Tibial nerve (tissue), 4 donors: Measurements from ENCODE around the gene CCL25.

Experiments
- EP300 ChIP-seq, 2 donors: sonication (generic); formaldehyde crosslinking; IDR thresholded peaks; one replicate each; pipeline ENCODE4 v1.6.1; 2017; ENCODE audit warnings: antibody characterized with exemption in 2 of 2, mild to moderate bottlenecking in 1 of 2
- POLR2A ChIP-seq, 2 donors: fragments of 450-650 bp; IDR thresholded peaks; one replicate each; pipeline ENCODE4 v1.6.1; 2017; ENCODE audit warnings: antibody characterized with exemption in 2 of 2, mild to moderate bottlenecking in 2 of 2, moderate library complexity in 2 of 2
- TF ChIP-seq, protein P1 (sequence below), 5 experiments: fragments of 200-600 bp in 3 of 5; fragments of 450-650 bp in 2 of 5; sonication (generic) in 3 of 5; IDR thresholded peaks; one replicate each; pipeline ENCODE4 v1.5.1; 2016 to 2019; ENCODE audit warnings: antibody characterized with exemption in 5 of 5, mild to moderate bottlenecking in 3 of 5, moderate library complexity in 2 of 5

- TF ChIP-seq POLR2A (IDR thresholded peaks at IDR 0.05) = no peak
- TF ChIP-seq, protein P1, sequence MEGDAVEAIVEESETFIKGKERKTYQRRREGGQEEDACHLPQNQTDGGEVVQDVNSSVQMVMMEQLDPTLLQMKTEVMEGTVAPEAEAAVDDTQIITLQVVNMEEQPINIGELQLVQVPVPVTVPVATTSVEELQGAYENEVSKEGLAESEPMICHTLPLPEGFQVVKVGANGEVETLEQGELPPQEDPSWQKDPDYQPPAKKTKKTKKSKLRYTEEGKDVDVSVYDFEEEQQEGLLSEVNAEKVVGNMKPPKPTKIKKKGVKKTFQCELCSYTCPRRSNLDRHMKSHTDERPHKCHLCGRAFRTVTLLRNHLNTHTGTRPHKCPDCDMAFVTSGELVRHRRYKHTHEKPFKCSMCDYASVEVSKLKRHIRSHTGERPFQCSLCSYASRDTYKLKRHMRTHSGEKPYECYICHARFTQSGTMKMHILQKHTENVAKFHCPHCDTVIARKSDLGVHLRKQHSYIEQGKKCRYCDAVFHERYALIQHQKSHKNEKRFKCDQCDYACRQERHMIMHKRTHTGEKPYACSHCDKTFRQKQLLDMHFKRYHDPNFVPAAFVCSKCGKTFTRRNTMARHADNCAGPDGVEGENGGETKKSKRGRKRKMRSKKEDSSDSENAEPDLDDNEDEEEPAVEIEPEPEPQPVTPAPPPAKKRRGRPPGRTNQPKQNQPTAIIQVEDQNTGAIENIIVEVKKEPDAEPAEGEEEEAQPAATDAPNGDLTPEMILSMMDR (IDR thresholded peaks at IDR 0.05) = no peak
- TF ChIP-seq EP300 (IDR thresholded peaks at IDR 0.05) = no peak
Measured at GRCh38 chr19:8081569-8082550, 29.3 kb downstream of the CCL25 start.
